ENCODE data around the gene GHDC.
"Not testable (repeated sequence)": the region's sequence is repeated elsewhere in the genome, so short reads cannot be mapped to it uniquely, and the experiment has no call there.

The GHDC gene

GRCh38 chr17:42193969-42194899 is at the start of gene GHDC:
TSS of gene GHDC (minus strand) at chr17:42194494. CDS start at chr17:42193581, 913 bp downstream.
- DNase-seq: peak; percentile 26

DNA sequence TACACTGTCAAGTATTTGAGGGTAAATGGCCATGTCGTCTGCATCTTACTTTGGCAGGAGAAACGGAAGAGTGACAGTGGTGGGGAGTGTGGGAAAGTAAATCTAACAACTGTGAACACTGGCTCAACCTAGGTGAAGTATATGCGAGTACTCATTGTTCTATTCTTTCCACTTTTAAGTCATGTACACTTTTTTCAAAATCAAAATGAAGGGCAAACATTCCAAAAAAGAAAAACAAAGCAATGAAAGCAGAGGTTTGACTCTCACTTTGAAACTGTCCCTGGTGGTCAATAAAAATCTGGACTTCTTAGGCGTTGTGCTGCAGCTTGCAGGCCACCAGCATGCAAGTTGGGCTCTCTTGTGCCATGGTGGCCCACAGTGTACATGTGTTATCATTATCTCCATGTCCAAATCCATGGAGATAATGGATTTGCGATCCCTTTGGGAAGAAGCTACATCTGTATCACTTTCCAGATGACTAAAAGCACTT is 49.2 kb upstream of the GHDC start:
- DNase-seq: no peak

DNA sequence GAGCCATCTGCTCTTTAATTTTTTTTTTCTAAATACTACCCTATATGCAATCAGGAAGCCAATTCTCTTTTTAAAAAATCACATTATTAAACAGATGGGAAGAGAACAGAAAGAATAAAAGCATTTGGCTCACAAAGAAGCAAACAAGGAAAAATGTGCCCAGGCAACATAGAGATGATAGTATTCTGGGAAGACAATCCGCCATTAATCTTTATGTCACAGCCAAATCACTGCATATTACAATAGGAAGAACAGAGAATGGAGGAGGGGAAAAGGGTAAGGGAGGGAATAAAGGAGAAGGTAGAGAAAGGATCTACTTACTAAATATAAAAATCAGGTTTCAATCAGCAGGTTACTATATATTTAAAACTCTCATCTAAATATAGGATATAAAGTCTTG is 47.6 kb upstream of the GHDC start:
- no peak for DNase-seq

GRCh38 chr17:42240863-42241262 is 46.6 kb upstream of the GHDC start:
- DNase-seq: not testable (repeated sequence)

DNA sequence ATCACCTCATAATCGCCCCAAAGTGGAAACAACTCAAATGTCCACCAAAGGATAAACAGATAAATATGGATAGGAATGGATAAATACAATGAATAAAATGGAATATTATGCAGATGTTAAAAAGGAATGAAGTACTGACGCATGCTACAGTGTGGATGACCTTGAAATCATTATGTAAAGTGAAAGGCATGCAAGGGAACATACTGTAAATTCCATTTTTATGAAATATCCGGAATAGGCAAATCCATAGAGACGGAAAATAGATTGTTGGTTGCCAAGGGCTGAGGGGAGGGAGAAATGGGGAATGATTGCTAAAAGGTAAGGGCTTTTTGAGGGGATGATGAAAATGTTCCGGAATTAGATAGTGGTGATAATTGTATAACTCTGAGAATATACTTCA is 45.9 kb upstream of the GHDC start:
- no peak for DNase-seq

DNA sequence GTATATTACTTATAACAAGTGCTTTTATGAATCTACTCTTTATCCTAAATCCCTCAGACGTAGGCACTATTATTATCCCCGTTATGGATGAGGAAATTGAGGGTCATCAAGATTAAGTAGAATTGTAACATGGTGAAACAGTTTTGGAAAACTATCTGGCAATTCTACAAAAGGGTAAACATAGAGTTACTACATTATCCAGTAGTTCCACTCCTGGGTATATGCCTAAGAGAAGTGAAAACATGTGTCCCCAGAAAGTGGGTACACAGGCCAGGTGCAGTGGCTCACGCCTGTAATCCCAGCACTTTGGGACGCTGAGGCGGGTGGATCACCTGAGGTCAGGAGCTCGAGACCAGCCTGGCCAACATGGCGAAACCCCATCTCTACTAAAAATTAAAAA is 45.3 kb upstream of the GHDC start:
- not testable (repeated sequence) for DNase-seq

DNA sequence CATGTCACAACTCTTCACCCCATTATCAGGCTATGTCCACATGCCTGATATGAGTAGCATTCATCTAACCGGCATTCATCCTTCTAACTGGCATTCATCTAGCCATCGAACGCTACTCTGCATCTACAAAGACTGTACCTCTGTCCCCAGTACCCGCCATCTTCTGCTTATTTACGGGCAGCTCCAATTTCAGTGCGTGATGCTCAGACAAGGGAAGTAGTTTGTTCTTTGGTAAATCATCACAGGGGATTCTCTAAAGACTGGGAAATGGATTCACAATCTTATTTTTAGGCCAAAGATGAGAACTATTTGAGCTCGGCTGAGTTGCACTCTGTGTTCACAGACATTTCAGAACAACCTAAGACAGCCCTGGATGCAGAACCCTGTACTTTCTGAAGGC is 42.5 kb upstream of the GHDC start:
- no peak for DNase-seq

DNA sequence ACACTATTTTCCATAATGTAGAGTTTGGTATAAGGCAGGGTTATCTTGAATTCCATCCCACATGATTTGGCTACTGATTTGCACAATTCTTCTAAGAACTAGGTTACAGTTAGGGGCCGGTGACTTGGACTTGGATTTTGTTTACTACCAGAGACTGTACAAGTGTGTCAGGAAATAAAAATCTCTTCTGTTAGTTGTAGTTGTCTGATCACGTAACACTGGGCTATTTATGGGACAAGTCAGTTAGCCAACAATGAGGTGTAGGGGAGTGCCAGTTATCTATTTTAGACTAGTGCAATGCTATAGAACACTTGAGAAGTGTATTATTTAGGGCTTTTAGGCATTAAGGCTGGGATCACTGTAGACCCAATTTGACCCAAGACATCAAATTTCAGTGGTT is 39.7 kb upstream of the GHDC start:
- no peak for DNase-seq

GRCh38 chr17:42233156-42233555 is 38.9 kb upstream of the GHDC start:
- DNase-seq: no peak

DNA sequence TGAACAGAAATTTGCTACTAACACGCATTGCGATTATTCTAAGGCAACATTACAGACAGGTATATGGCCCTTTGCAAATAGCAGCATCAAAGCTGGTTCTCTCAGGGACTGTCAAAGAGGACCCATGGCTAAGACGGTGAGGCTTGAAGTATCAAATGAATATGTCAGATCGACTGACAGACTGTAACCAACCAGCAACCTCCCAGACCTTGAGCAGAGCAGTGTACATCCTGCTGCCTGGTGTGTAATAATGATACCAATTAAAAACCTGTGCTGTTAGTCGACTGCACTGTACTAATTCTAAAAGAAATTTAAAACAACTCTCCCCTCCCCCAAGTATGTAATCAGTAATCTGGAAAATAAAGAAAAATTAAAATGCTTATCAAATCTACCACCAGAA is 35.9 kb upstream of the GHDC start:
- no peak for DNase-seq

DNA sequence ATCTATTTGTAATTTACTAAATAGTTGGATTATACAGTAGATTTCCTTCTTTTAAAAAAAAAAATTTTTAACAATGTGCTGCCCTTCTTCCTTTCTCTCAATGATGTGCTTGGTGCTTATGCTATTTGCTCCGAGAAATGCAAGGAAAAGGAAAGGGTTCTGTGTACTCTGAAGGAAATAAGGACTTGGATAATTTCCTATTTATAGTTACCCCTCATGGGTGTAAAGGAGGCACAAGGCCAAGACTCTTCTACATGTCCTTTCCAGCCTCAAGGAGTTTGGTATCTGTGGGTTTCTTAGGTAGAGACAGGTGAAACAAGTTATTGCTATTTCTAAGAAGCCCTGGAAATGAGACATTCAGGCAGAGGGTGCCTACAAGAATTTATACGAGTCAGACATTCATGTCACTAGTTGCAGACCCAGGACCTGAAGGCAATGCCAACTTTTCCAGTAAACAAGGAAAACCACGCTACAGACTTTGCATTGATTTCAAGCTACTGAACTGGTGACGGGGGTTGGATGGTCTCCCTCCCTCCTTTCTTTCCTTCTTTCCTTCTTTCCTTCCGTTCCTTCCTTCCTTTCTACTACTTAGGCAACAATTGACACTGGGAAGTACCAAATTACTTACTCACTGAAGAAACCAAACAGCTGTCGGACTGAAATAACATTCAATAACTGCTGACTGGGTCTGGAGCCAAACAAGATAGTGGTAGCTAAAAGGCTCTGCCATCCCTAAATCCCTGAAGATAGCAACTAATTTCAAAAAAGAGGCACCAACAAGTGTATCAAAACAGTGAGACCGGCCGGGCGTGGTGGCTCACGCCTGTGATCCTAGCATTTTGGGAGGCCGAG is 33.8 kb upstream of the GHDC start:
- DNase-seq: no peak

GRCh38 chr17:42225646-42226045 is 31.4 kb upstream of the GHDC start:
- DNase-seq: no peak

DNA sequence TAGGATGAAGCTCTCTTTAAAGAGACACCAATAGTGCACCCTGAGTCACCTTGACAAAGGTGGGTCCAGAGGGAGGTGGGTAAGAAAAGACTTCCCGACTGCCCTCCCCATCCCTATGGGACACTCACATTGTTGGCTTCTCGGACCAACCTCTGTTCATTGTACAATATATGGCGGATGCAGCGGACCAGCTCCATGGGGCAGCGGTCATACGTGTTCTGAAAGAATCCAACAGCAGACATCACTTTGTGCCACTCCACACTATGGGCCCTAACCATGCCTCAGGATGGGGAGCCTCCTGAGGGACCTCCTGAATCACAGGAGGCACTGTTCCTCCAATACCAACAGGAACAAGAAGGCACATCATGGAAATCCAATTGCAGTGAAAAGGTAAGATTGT is 30.4 kb upstream of the GHDC start:
- DNase-seq: no peak

- no peak for DNase-seq
These were observed 27.8 kb upstream of the GHDC start for GRCh38 chr17:42221886-42222745.

- DNase-seq: not testable (repeated sequence)
These were observed 25.0 kb upstream of the GHDC start for GRCh38 chr17:42219280-42219679.

GRCh38 chr17:42214156-42214555 is 19.9 kb upstream of the GHDC start:
- no peak for DNase-seq

GRCh38 chr17:42212382-42212781 is 18.1 kb upstream of the GHDC start:
- no peak for DNase-seq

DNA sequence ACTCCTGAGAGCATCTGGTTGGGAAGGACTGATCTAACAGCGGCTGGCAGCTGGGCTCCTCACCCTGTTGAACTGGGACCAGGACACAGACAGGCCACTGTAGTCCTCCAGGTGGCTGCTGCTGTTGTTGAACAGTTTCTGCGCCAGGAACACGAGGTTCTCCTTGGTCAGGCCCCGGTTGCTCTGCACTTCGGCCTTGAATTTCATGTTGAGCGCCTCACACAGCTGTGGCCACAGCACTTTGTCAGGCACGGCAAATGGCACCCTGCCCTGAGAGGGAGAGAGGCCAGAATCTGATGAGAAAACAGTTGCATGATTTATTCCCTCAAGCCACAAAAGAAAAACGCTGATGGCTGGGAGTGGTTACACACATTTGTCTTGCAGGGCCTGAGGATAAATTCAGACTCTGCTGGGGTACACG is 17.6 kb upstream of the GHDC start:
- DNase-seq: not testable (repeated sequence)

- DNase-seq: no peak
These were observed 15.8 kb upstream of the GHDC start for GRCh38 chr17:42210046-42210445.

- DNase-seq: not testable (repeated sequence)
These were observed 11.9 kb upstream of the GHDC start for GRCh38 chr17:42206153-42206612.

- DNase-seq: no peak
These were observed 9.1 kb upstream of the GHDC start for GRCh38 chr17:42203354-42203753.

DNA sequence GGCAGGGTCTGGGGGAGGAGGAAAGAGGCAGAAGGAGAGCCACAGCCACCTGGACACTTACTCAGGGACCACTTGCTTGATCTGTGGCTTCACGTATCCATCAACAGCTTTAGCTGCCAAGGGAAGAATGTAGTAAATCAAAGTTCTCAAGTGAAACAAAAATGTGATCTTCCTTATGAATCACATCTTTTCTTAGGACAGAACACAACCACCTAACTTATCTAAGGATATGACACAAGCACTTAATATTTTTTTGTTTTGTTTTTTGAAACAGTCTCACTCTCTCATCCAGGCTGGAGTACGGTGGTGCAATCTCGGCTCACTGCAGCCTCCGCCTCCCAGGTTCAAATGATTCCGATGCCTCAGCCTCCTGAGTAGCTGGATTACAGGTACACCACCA is 8.4 kb upstream of the GHDC start:
- no peak for DNase-seq

DNA sequence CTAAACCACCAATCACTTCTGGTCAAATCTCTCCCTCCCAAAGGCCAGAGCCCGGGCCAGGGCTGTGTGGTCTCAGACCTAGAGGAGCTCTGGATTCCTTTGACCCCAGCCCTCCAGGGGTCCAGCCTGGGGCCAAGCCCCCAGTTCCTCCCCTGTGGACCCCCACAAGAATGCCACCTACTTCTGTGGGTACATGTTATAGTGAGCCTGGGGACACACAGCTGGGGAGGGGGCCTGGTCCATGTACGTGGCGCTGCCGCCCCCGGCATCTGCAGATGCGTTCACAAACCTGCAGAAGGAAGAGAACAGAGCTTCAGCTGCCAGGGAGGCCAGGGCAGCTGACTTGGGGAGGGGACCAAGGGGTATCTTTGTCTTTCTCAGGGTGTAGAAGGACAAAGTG is 7.9 kb upstream of the GHDC start:
- DNase-seq: no peak

Data from DMS 273 treated with DMSO at 0.1 percent for 48 hours (cell line).